GM21825 (cell line): ENCODE results near the gene CDK7.
"Not testable (repeated sequence)": the region's sequence is repeated elsewhere in the genome, so short reads cannot be mapped to it uniquely, and the experiment has no call there.

Experiments used
- ATAC-seq: cut with Tn5 transposase; IDR thresholded peaks from one replicate; pipeline ENCODE4 v1.9.1; 2021; ENCODE audit warnings: mild to moderate bottlenecking, moderate library complexity; ENCODE audit not compliant: unreplicated experiment

CDK7 gene

DNA sequence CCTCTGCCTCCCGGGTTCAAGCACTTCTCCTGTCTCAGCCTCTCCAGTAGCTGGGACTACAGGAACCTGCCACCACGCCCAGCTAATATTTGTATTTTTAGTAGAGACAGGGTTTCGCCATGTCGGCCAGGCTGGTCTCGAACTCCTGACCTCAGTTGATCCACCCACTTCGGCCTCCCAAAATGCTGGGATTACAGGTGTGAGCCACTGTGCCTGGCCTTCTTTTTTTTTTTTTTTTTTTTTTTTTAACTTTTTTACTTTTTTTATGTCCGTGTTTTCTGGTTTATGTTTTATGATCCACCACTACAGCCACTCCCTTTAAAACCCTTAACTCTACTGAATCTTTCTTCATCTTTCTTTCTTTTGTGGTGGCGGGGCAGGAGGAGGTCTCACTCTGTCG, 2.0 kb downstream of the CDK7 start:
- not testable (repeated sequence) for ATAC-seq

DNA sequence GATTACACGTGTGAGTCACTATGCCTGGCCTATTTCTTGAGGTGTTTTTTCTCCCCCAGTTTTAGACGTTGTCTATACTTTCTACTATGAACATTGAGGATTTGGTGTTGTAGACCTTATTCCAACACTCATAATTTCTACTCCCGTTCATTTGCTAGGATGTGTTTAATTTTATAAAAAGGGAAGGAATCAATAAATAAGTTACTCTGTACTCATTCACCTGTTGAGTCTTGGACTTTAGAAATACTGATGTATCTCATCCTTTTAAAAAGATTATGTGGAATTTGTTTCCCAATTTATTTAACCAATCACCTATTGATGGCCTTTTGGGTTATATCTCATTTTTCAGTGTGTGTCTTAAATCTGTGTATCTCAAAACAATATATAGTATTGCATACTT, 3.2 kb downstream of the CDK7 start:
- no peak for ATAC-seq

- ATAC-seq = no peak
Measured at GRCh38 chr5:69238760-69239251, 4.1 kb downstream of the CDK7 start.

- no peak for ATAC-seq
Measured at GRCh38 chr5:69242215-69242927, 7.7 kb downstream of the CDK7 start.

GRCh38 chr5:69245031-69245430, 10.3 kb downstream of the CDK7 start:
- ATAC-seq = no peak

DNA sequence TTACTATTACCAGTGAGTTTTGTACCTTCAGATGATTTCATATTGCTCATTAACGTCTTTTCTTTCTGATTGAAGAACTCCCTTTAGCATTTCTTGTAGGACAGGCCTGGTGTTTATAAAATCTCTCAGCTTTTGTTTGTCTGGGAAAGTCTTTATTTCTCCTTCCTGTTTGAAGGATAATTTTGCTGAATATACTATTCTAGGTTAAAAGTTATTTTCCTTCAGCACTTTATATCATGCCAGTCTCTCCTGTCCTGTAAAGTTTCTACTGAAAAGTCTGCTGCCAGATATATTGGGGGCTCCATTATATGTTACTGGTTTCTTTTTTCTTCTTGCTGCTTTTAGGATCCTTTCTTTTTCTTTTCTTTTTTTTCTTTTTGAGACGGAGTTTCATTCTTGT, 13.3 kb downstream of the CDK7 start:
- ATAC-seq = no peak

GRCh38 chr5:69250593-69250992, 15.9 kb downstream of the CDK7 start:
- ATAC-seq = no peak

- ATAC-seq = no peak
Measured at GRCh38 chr5:69252437-69252836, 17.8 kb downstream of the CDK7 start.

DNA sequence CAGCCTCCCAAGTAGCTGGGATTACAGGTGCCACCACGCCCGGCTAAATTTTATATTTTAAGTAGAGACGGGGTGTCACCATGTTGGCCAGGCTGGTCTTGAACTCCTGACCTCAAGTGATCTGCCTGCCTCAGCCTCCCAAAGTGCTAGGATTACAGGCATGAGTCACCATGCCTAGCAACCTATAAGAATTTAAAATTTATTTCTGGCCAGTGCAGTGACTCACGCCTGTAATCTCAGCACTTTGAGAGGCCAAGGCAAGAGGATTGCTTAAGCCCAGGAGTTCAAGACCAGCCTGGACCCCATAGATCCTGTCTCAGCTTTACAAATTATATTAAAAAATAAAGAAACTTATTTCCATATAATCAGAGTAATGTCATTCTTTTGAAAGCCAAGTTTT, 21.3 kb downstream of the CDK7 start:
- ATAC-seq = not testable (repeated sequence)

GRCh38 chr5:69257577-69257976, 22.9 kb downstream of the CDK7 start:
- ATAC-seq = no peak

DNA sequence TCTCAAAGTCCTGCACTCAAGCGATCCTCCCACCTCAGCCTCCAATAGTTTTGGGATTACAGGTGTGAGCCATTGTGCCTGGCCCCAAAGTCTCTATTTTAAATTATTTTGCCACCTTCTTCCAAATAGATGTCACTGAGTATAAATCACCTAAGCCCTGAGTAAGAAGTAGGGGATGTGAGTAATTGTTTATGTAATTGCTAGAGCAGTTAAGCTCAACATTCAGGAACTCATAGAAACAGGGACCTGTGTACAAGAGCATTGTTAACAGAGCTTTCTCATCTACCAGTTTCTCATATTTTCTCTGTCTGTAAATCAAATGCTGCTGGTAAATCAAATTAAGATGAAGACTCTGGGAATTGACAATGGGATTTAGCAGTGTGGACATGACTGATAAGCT, 26.3 kb downstream of the CDK7 start:
- ATAC-seq = no peak

GRCh38 chr5:69265931-69266330, 31.2 kb downstream of the CDK7 start:
- ATAC-seq = no peak

- ATAC-seq = no peak
Measured at GRCh38 chr5:69268899-69269298, 34.2 kb downstream of the CDK7 start.

- ATAC-seq = no peak
Measured at GRCh38 chr5:69270840-69271239, 36.2 kb downstream of the CDK7 start.

- ATAC-seq = no peak
Measured at GRCh38 chr5:69271376-69271775, 36.7 kb downstream of the CDK7 start.

- ATAC-seq = no peak
Measured at GRCh38 chr5:69275563-69275962, 40.9 kb downstream of the CDK7 start.

- ATAC-seq = no peak
Measured at GRCh38 chr5:69276422-69277174, 41.9 kb downstream of the CDK7 start.

- ATAC-seq = no peak
Measured at GRCh38 chr5:69279517-69279916, 44.8 kb downstream of the CDK7 start.

GRCh38 chr5:69281114-69281513, 46.4 kb downstream of the CDK7 start:
- ATAC-seq = no peak

DNA sequence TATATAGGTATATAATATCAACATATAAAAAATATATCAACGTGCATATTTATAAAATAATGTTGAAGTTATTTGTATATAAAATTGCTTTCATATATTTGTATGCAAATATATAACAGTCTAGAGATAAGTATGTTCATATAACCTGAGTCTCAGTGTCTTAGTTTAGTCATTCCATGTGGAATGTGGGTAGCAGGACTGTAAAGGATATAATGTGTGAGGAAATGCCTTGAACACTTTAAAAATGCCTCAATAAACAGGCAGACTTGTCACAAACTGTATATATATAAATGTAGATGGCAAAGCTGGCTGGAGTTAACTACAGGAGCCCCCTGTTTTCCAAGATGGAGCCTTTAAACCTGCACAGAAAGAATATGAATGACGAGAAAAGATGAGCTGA, 49.5 kb downstream of the CDK7 start:
- ATAC-seq = no peak

GRCh38 chr5:69285448-69286116, 50.9 kb downstream of the CDK7 start:
- ATAC-seq = no peak

- ATAC-seq = no peak
Measured at GRCh38 chr5:69288069-69288468, 53.4 kb downstream of the CDK7 start.
